GM12873 (cell line): ENCODE data around the gene NXPH2.

Experiments
- CTCF ChIP-seq: IDR thresholded peaks from 2 replicates; pipeline ENCODE4 v1.5.1; 2012; ENCODE audit warnings: low read depth, mild to moderate bottlenecking, moderate library complexity, low read length, control low read depth; ENCODE audit not compliant: insufficient read depth; ENCODE audit errors: missing control alignments

The NXPH2 gene

GRCh38 chr2:138708682-138709241 is 71.4 kb downstream of the NXPH2 start:
- no peak for TF ChIP-seq CTCF

- TF ChIP-seq CTCF, result no peak
These were observed 72.7 kb downstream of the NXPH2 start for GRCh38 chr2:138707392-138708074.

- no peak for TF ChIP-seq CTCF
These were observed 76.9 kb downstream of the NXPH2 start for GRCh38 chr2:138703242-138703641.

- TF ChIP-seq CTCF, result no peak
These were observed 79.5 kb downstream of the NXPH2 start for GRCh38 chr2:138700716-138701115.

GRCh38 chr2:138699421-138699820 is 80.8 kb downstream of the NXPH2 start:
- no peak for TF ChIP-seq CTCF

GRCh38 chr2:138698428-138698827 is 81.8 kb downstream of the NXPH2 start:
- no peak for TF ChIP-seq CTCF

GRCh38 chr2:138691667-138692066 is 88.5 kb downstream of the NXPH2 start:
- no peak for TF ChIP-seq CTCF
